Chondrocyte (in vitro differentiated cells): ENCODE results near the gene RREB1. TPM values are rescaled to one million over a fixed set of nuclear protein-coding genes. Genes with fewer than 3 reads are reported as not detected.

Source experiments
- DNase-seq: peaks from one replicate; pipeline ENCODE4 v3.0.0; 2021; ENCODE audit warnings: mixed read lengths, low spot score
- H3K27ac Mint-ChIP-seq: one replicate; pipeline ENCODE4 v1.8.0; 2021; ENCODE audit warnings: mild to moderate bottlenecking, moderate library complexity, mixed read lengths; ENCODE audit not compliant: unreplicated experiment
- H3K27me3 Mint-ChIP-seq: 2 replicates; pipeline ENCODE4 v1.8.0; 2021; ENCODE audit warnings: low read depth, mixed read lengths
- H3K36me3 Mint-ChIP-seq: 2 replicates; pipeline ENCODE4 v1.8.0; 2021; ENCODE audit warnings: low read depth, mixed read lengths
- H3K4me1 Mint-ChIP-seq: 2 replicates; pipeline ENCODE4 v1.8.0; 2021; ENCODE audit warnings: low read depth, mild to moderate bottlenecking, mixed read lengths
- H3K4me3 Mint-ChIP-seq: one replicate; pipeline ENCODE4 v1.8.0; 2021; ENCODE audit warnings: mild to moderate bottlenecking, moderate library complexity, mixed read lengths; ENCODE audit not compliant: unreplicated experiment
- H3K9me3 Mint-ChIP-seq: 2 replicates; pipeline ENCODE4 v1.8.0; 2021; ENCODE audit warnings: low read depth, mixed read lengths
- total RNA-seq: library from RNA; stranded (reverse); gene quantifications from 3 replicates; pipeline ENCODE4 v1.2.1, GENCODE V29; 2021
- TF ChIP-seq, protein P1 (sequence below): fragments of 200-600 bp; sonication (generic); IDR thresholded peaks from 2 replicates; pipeline ENCODE4 v1.5.0; 2021; ENCODE audit warnings: antibody characterized with exemption, mild to moderate bottlenecking, moderate library complexity

The RREB1 gene
- total RNA-seq, 1 donor from 2014 or later, result 28.4 TPM

DNA sequence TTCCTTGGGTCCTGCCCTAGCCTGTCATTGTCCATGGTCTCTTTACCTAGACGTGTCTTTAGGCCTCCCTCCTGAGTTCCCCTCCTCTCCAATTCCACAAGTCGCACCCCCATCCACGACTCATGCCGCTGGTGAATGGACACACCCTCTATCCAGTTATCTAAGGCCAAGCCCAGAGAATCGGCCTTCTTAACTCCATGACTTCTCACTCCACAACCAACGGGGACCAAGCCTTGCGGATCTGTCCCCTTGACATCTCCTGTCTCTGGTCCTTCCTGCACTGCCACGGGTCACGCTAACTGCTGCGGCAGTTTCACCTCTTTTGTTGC, 7.0 kb upstream of the RREB1 start:
- no peak for DNase-seq

DNA sequence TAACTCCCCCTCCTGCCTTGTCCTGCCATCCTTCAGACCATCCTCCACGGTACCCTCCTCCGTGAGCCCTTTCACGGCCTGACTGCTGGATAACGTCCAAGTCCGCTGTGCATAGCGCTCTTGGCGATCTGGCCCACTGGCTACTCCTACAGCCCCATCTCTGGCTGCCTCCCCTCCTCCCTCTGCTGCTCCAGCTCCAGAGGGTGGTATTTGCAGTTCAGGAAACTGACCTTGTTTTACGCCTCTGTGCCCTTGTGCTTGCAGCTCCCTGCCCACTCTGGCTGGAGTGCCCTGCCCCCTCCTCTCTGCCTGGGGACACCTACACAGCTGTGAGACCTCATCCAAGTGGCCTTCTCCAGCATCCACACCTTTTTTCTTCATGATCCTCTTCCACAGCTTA, 6.5 kb upstream of the RREB1 start:
- no peak overlapping the region for H3K27ac Mint-ChIP-seq
- H3K4me1 Mint-ChIP-seq, result no peaks in the 10 kb centered on the region
- H3K4me3 Mint-ChIP-seq, result no peak overlapping the region
- H3K9me3 Mint-ChIP-seq, result no peaks in the 10 kb centered on the region
- no peaks in the 10 kb centered on the region for H3K27me3 Mint-ChIP-seq
- TF ChIP-seq, protein P1, sequence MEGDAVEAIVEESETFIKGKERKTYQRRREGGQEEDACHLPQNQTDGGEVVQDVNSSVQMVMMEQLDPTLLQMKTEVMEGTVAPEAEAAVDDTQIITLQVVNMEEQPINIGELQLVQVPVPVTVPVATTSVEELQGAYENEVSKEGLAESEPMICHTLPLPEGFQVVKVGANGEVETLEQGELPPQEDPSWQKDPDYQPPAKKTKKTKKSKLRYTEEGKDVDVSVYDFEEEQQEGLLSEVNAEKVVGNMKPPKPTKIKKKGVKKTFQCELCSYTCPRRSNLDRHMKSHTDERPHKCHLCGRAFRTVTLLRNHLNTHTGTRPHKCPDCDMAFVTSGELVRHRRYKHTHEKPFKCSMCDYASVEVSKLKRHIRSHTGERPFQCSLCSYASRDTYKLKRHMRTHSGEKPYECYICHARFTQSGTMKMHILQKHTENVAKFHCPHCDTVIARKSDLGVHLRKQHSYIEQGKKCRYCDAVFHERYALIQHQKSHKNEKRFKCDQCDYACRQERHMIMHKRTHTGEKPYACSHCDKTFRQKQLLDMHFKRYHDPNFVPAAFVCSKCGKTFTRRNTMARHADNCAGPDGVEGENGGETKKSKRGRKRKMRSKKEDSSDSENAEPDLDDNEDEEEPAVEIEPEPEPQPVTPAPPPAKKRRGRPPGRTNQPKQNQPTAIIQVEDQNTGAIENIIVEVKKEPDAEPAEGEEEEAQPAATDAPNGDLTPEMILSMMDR, result no peak
- DNase-seq, result no peak
- H3K36me3 Mint-ChIP-seq, result no peaks in the 10 kb centered on the region

More for the DNA sequence above, 7.0 kb upstream of the RREB1 start:
- no peaks in the 10 kb centered on the region for H3K27me3 Mint-ChIP-seq
- no peak overlapping the region for H3K4me3 Mint-ChIP-seq
- TF ChIP-seq, protein P1, result no peak
- H3K27ac Mint-ChIP-seq, result no peak overlapping the region
- H3K36me3 Mint-ChIP-seq, result no peaks in the 10 kb centered on the region
- no peaks in the 10 kb centered on the region for H3K4me1 Mint-ChIP-seq
- no peaks in the 10 kb centered on the region for H3K9me3 Mint-ChIP-seq

DNA sequence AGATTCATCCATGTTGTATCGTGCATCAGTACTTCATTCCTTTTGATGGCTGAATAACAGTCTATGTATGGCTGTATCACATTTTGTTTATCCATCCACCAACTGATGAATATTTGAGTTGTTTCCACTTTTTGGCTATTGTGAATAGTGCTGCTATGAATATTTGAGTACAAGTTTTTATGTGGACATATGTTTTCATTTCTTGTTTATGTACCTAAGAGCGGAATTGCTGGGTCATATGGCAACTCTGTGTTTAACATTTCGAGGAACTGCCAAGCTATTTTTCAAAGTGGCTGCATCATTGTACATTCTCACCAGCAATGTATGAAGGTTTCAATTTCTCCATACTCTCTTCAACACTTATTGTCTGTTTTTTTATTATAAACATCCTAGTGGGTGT, 3.0 kb upstream of the RREB1 start:
- no peak overlapping the region for H3K4me3 Mint-ChIP-seq
- H3K9me3 Mint-ChIP-seq, result no peaks in the 10 kb centered on the region
- no peaks in the 10 kb centered on the region for H3K27me3 Mint-ChIP-seq
- H3K27ac Mint-ChIP-seq, result no peak overlapping the region
- peaks cover 8% of the 10 kb centered on the region for H3K4me1 Mint-ChIP-seq
- H3K36me3 Mint-ChIP-seq, result no peaks in the 10 kb centered on the region
- TF ChIP-seq, protein P1, result no peak
- no peak for DNase-seq

DNA sequence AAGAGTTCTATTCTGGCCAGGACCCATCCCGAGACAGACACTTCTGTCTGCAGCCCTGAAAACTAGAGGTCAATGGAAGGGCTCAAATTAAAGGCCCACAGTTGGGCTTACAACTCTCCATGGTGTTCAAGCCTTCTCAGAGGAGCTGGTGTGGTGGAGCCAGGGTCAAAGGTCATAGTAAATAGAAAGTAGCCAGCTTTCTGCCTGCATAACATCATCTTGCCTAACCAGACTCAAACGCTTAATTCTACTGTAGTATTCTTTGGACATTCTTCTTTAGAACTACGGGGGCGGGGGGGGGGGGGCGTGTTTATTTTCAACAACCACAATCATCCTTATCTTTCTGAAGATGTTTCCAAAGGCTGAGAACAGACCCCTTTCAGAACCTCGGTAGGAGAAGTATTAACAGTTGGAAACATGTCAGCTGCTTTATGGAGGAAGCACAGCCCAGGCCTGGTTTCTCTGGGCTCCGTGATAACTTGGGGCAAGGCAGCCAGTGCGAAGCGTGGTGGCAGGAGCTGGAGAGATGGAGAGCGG, 1.5 kb upstream of the RREB1 start:
- DNase-seq, result no peak
- Mint-ChIP-seq H3K36me3 (no peaks in the 10 kb centered on the region), H3K4me3 (peak overlapping the region; percentile 58), H3K9me3 (no peaks in the 10 kb centered on the region), H3K27me3 (no peaks in the 10 kb centered on the region), H3K4me1 (peaks cover 22% of the 10 kb centered on the region), H3K27ac (peak overlapping the region; percentile 58)
- TF ChIP-seq, protein P1, result no peak

DNA sequence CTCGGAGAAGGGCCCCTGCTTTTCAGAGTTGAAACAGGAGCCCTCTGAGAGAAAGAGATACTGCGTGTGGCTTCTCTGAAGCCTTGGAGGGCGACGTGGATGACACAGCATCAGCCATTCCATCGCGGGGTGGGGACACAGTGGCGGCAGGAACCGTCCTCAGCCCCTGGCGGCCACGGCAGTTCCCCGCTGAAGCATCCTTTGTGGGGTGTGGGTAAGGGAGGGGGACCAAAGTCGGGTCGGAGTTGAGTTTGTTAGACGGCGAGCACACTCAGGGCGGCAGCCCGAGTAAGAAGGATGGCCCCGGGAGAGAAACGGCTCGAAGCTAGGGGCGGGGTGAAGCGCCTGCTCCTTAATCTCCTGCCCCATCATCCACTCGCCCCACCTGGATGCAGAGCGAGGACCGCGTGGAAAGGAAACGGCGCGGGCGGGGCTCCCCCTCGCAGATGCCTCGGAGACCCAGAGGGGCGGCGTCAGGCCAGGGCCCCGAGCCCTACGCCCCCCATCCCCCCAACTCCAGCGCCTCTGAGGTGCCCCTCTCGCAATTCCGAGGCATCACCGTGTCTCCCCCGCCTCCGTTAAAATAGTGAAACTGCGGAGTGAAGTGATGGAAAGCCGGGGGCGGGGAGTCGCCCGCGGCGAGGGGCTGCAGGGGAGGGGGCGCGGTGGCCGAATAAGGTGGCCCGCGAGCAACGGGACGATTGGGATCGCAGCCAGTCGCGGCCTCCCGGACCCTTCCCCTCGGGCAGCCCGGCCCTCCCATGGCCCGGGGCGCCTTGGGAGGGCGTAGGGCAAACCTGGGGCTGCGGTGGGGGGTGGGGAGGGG, 796 bp upstream of the RREB1 start:
- DNase-seq, result no peak
- H3K27ac Mint-ChIP-seq, result peak overlapping the region; percentile 58

More for the DNA sequence above, 796 bp upstream of the RREB1 start:
- no peaks in the 10 kb centered on the region for H3K9me3 Mint-ChIP-seq
- no peaks in the 10 kb centered on the region for H3K27me3 Mint-ChIP-seq
- peak overlapping the region; percentile 58 for H3K4me3 Mint-ChIP-seq
- TF ChIP-seq, protein P1, result peak; percentile 17
- no peaks in the 10 kb centered on the region for H3K36me3 Mint-ChIP-seq
- peaks cover 26% of the 10 kb centered on the region for H3K4me1 Mint-ChIP-seq
